Naive thymus-derived CD4-positive, alpha-beta T cell (primary cell): Measurements from ENCODE around the gene KCNIP4. TPM values are rescaled to one million over a fixed set of nuclear protein-coding genes. Genes with fewer than 3 reads are reported as not detected.

Source experiments
- ATAC-seq: fragments of 150-1000 bp; cut with Tn5 transposase; 2 replicates; pipeline ENCODE4 v1.10.0; 2021; ENCODE audit warnings: mild to moderate bottlenecking, moderate library complexity
- CTCF ChIA-PET: fragments of 350-600 bp; sonication (Branson Sonifier 250); formaldehyde crosslinking; loops from one replicate; lab custom pipeline; 2021; ENCODE audit warnings: antibody characterized with exemption; lab: Charles Lee
- POLR2A ChIA-PET: fragments of 350-600 bp; sonication (Branson Sonifier 250); formaldehyde crosslinking; loops from one replicate; lab custom pipeline; 2021; ENCODE audit warnings: antibody characterized with exemption, inconsistent platforms; lab: Charles Lee
- DNase-seq, 9 donors: peaks; one replicate each; pipeline versions ENCODE4 v3.0.0 to v3.0.0-alpha.2; 2020 to 2022; ENCODE audit warnings: mixed read lengths in 1 of 9
- H3K27ac ChIP-seq: one replicate; pipeline ENCODE4 v1.7.0; 2013; ENCODE audit warnings: mild to moderate bottlenecking, low read depth, low read length, moderate library complexity
- H3K27me3 ChIP-seq, 2 donors: one replicate each; pipeline ENCODE4 v1.7.0; 2013; ENCODE audit warnings: low read length in 2 of 2, mild to moderate bottlenecking in 2 of 2, moderate library complexity in 2 of 2; ENCODE audit not compliant: control insufficient read depth in 2 of 2, insufficient read depth in 2 of 2
- H3K36me3 ChIP-seq, 3 experiments: 1 replicate in 2 of 3; 2 replicates in 1 of 3; pipeline ENCODE4 v1.7.0; 2013; ENCODE audit warnings: low read length in 3 of 3, mild to moderate bottlenecking in 3 of 3, moderate library complexity in 1 of 3; ENCODE audit not compliant: insufficient read depth in 3 of 3, control insufficient read depth in 2 of 3
- H3K4me1 ChIP-seq, 2 donors: one replicate each; pipeline ENCODE4 v1.7.0; 2013; ENCODE audit warnings: low read length in 2 of 2, mild to moderate bottlenecking in 2 of 2, moderate library complexity in 1 of 2; ENCODE audit not compliant: control insufficient read depth in 2 of 2, insufficient read depth in 2 of 2
- H3K4me3 ChIP-seq: 2 replicates; pipeline ENCODE4 v1.7.0; 2013; ENCODE audit warnings: mild to moderate bottlenecking, low read length
- H3K9me3 ChIP-seq, 3 experiments: 1 replicate in 2 of 3; 2 replicates in 1 of 3; pipeline ENCODE4 v1.7.0; 2013; ENCODE audit warnings: low read length in 3 of 3; ENCODE audit not compliant: control insufficient read depth in 2 of 3
- H3K27ac Mint-ChIP-seq, 9 donors: one replicate each; pipeline ENCODE4 v1.8.0; 2020 to 2022; ENCODE audit warnings: mixed read lengths in 9 of 9, mild to moderate bottlenecking in 8 of 9, moderate library complexity in 5 of 9, inconsistent platforms in 2 of 9
- H3K27me3 Mint-ChIP-seq, 5 donors: one replicate each; pipeline ENCODE4 v1.8.0; 2021 to 2022; ENCODE audit warnings: mixed read lengths in 5 of 5, mild to moderate bottlenecking in 1 of 5
- H3K36me3 Mint-ChIP-seq, 5 donors: one replicate each; pipeline ENCODE4 v1.8.0; 2020 to 2022; ENCODE audit warnings: mixed read lengths in 5 of 5, mild to moderate bottlenecking in 3 of 5, inconsistent platforms in 1 of 5
- H3K4me1 Mint-ChIP-seq, 7 donors: one replicate each; pipeline ENCODE4 v1.8.0; 2020 to 2022; ENCODE audit warnings: mixed read lengths in 7 of 7, mild to moderate bottlenecking in 3 of 7, inconsistent platforms in 1 of 7
- H3K4me3 Mint-ChIP-seq, 10 donors: one replicate each; pipeline ENCODE4 v1.8.0; 2020 to 2022; ENCODE audit warnings: mild to moderate bottlenecking in 10 of 10, mixed read lengths in 10 of 10, moderate library complexity in 6 of 10, inconsistent platforms in 2 of 10
- H3K9me3 Mint-ChIP-seq, 11 donors: one replicate each; pipeline ENCODE4 v1.8.0; 2020 to 2022; ENCODE audit warnings: mixed read lengths in 11 of 11, mild to moderate bottlenecking in 4 of 11, inconsistent platforms in 1 of 11, moderate library complexity in 1 of 11
- intact Hi-C, 2 donors: fragments of 100-400 bp; cut with micrococcal nuclease; formaldehyde crosslinking; loops; one replicate each; pipeline ENCODE4 v1.15.1; 2023
- polyA plus RNA-seq, 2 donors: library from polyadenylated mRNA; unstranded; fragments of 300-500 nt; fragmentation: Illumina TruSeq; gene quantifications; one replicate each; pipeline ENCODE4 v1.2.3, GENCODE V29; 2021
- total RNA-seq, 6 experiments: library from RNA in 5 of 6; stranded (reverse) in 5 of 6; gene quantifications; 1 replicate in 5 of 6; 2 replicates in 1 of 6; pipeline ENCODE4 v1.2.3 and lab custom pipeline; 2021 to 2026

Gene KCNIP4
- total and polyA plus RNA-seq, 7 experiments from 2014 or later = 0.29 TPM; not detected in 6

DNA sequence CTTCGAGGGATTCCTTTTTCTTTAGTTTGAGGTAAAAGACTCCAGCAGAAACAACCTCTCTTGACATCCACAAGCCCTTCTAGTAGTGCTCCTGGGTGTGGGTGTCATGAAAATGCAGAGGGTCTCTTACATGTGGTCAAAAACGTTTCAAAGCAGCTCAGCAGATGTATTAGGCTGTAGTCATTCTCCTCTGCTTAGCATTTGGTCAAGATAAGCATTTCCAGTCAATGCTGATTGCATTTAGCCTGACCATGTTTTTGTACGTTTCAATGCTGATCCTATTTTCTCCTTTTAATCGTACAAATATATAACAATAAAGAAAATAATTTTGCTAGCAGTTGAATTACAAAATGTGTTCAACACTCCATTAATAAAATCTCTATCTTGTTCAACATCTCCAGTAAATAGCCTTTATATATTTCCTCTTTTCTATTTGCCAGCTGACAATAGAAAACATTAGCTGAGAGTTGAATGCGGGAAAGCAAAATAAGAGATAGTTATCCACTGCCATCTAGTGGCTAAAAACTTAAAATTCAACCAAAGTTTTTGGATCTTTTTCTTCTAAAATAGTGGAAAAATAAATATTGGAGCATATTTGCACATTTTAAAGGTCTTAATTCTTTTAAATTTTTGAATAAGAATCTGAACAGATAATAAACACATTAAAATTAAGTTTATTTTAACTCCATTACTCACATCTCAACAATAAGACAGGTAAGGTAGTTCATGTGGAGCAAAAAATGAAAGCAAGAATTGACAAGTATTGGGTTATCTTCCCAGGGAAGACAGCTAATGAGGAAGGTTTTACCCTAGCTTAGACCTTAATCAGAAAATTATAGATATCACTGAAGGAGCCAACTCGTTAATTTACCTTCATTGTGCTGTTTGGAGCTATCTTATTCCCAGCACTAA lies 1263.5 kb downstream of the KCNIP4 start:
- DNase-seq = peak in 4 of 9 donors; percentile 7 to 27 (median 24)
- no peaks in the 10 kb centered on the region for H3K9me3 ChIP-seq
- H3K27ac ChIP-seq = no peak overlapping the region
- H3K4me3 ChIP-seq = no peak overlapping the region
- POLR2A ChIA-PET = no interaction called here
- H3K27ac Mint-ChIP-seq = no peak overlapping the region
- intact Hi-C loops = loop anchor here (1.0 to 10.0 kb wide), 5 partner anchors 266 to 1996 kb away; no protein-coding TSS in a partner anchor
- peak; percentile 37 for ATAC-seq
- H3K9me3 Mint-ChIP-seq = peaks cover 0 to 2% (median 0%) of the 10 kb centered on the region in 11 donors
- no peaks in the 10 kb centered on the region for H3K36me3 ChIP-seq
- no peaks in the 10 kb centered on the region for H3K4me1 Mint-ChIP-seq
- CTCF ChIA-PET = interaction anchor here (0.6 to 1.8 kb wide), 6 partner anchors 10 to 268 kb away, joined by 3 to 7 read pairs (median 4); partner anchors contain the start of gene PACRGL
- no peaks in the 10 kb centered on the region for H3K4me1 ChIP-seq
- H3K36me3 Mint-ChIP-seq = no peaks in the 10 kb centered on the region
- no peak overlapping the region for H3K4me3 Mint-ChIP-seq
- H3K27me3 ChIP-seq = peaks cover 0 to 3% of the 10 kb centered on the region in 2 donors
- peaks cover 0 to 17% (median 14%) of the 10 kb centered on the region in 5 donors for H3K27me3 Mint-ChIP-seq

DNA sequence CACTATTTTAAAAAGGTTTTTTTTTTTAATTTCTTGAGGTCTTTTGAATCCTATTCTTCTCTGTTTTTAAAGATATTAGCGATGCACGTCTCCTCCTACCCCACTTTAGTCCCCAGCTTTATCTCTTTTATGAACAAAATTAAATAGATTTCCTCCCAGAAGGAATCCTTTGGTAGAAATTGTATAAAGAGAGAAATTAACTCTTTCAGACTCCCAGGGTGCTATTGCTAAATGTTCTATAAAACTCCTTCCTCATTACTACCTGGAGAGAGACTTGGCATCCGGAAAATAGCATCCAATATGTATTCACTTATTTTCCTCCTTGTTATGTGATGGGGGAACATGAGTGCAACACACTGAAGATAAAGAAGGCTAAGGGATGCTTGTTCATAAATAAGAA lies 1264.8 kb downstream of the KCNIP4 start:
- Histone ChIP-seq H3K36me3 (no peaks in the 10 kb centered on the region), H3K4me1 (no peaks in the 10 kb centered on the region), H3K27ac (no peak overlapping the region), H3K4me3 (no peak overlapping the region), H3K27me3 (peaks cover 0 to 3% of the 10 kb centered on the region in 2 donors), H3K9me3 (no peaks in the 10 kb centered on the region)
- intact Hi-C loops = loop anchor here in 1 of 2 donors (2.0 to 10.0 kb wide), 2 partner anchors 1081 to 1995 kb away; no protein-coding TSS in a partner anchor
- ATAC-seq (no peak), DNase-seq (no peak)
- Mint-ChIP-seq H3K9me3 (peaks cover 0 to 2% (median 0%) of the 10 kb centered on the region in 11 donors), H3K27me3 (peaks cover 0 to 20% (median 11%) of the 10 kb centered on the region in 5 donors), H3K36me3 (no peaks in the 10 kb centered on the region), H3K4me3 (no peak overlapping the region), H3K27ac (no peak overlapping the region), H3K4me1 (no peaks in the 10 kb centered on the region)
- CTCF ChIA-PET = interaction anchor here (1.6 kb wide), 1 partner anchor 9 kb away, joined by 7 read pairs; no protein-coding TSS in a partner anchor
- POLR2A ChIA-PET = no interaction called here

DNA sequence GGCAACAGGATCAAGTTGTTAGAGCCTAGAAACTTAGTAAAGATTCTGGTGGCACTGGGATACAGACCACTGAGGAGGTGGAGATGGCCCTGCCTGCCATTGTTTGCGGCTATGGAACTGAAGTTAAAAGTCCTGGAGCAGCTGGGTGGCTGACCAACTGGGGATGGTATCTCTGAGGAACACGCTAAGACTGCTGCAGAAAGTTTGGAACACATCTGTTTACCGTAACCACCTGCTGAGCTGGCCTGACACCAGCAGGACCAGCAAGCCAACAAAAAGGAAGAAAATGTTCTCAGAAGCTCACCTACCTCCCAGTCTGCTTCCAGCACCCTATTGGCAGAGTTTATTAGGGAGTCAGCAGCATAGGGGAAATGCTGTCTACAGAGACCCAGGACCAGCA lies 1265.7 kb downstream of the KCNIP4 start:
- ChIA-PET CTCF (no interaction called here), POLR2A (no interaction called here)
- ATAC-seq = no peak
- H3K9me3 ChIP-seq = no peaks in the 10 kb centered on the region
- H3K4me3 ChIP-seq = no peak overlapping the region
- intact Hi-C loops = loop anchor here in 1 of 2 donors (10.0 kb wide), 1 partner anchor 1082 kb away; no protein-coding TSS in a partner anchor
- H3K36me3 ChIP-seq = no peaks in the 10 kb centered on the region
- no peaks in the 10 kb centered on the region for H3K36me3 Mint-ChIP-seq
- H3K4me1 Mint-ChIP-seq = no peaks in the 10 kb centered on the region
- H3K27me3 ChIP-seq = peaks cover 0 to 3% of the 10 kb centered on the region in 2 donors
- H3K27me3 Mint-ChIP-seq = peaks cover 3 to 27% (median 19%) of the 10 kb centered on the region in 5 donors
- H3K27ac ChIP-seq = no peak overlapping the region
- peaks cover 0 to 3% (median 0%) of the 10 kb centered on the region in 11 donors for H3K9me3 Mint-ChIP-seq
- H3K4me1 ChIP-seq = no peaks in the 10 kb centered on the region
- DNase-seq = no peak
- no peak overlapping the region for H3K27ac Mint-ChIP-seq
- no peak overlapping the region for H3K4me3 Mint-ChIP-seq

DNA sequence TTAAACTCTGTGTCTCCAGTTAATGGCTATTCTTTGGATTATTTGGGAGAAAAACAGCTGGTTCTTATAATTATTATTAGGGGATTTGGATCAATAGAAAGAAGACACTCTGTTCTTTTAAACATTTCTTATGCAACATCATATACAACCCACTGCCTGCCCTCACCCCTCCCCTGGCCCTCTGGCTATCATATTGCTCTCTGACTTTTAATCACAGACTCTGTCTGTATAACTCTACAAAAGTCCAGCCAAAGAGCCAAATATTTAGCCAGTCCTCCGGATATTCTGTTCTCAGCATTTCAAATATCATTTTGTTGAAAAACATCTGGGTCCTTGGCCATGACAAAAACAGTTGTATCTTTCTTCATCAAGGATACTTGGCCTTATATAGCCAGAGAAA lies 1267.3 kb downstream of the KCNIP4 start:
- no peak overlapping the region for H3K4me3 ChIP-seq
- POLR2A ChIA-PET = no interaction called here
- no peaks in the 10 kb centered on the region for H3K4me1 Mint-ChIP-seq
- no peaks in the 10 kb centered on the region for H3K36me3 ChIP-seq
- peaks cover 0 to 3% of the 10 kb centered on the region in 2 donors for H3K27me3 ChIP-seq
- H3K9me3 Mint-ChIP-seq = peaks cover 0 to 3% (median 0%) of the 10 kb centered on the region in 11 donors
- CTCF ChIA-PET = no interaction called here
- no peaks in the 10 kb centered on the region for H3K36me3 Mint-ChIP-seq
- H3K27ac ChIP-seq = no peak overlapping the region
- H3K4me1 ChIP-seq = no peaks in the 10 kb centered on the region
- ATAC-seq (no peak), DNase-seq (no peak)
- no peaks in the 10 kb centered on the region for H3K9me3 ChIP-seq
- no peak overlapping the region for H3K4me3 Mint-ChIP-seq
- H3K27me3 Mint-ChIP-seq = peaks cover 3 to 34% (median 28%) of the 10 kb centered on the region in 5 donors
- no peak overlapping the region for H3K27ac Mint-ChIP-seq
- intact Hi-C loops = loop anchor here in 1 of 2 donors (10.0 kb wide), 1 partner anchor 1084 kb away; no protein-coding TSS in a partner anchor

DNA sequence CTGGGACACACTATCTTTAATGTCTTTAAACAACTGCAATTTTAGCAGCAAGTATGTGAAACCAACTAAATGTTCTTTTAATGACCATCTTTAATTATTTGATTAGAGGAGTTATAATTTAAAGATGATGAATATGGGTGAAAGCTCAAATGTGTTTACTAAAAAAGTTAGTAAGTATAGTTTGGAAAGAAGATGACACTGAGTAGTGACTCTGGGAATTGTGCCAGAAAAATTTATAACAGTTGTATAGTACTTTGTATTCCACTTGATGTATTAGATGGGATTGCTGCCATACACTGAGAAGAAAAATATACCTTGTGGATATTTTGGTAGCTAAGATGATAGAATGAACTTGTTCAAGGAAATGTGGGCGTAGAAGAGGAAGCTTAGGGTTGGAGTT lies 1267.8 kb downstream of the KCNIP4 start:
- intact Hi-C loops = loop anchor here in 1 of 2 donors (10.0 kb wide), 1 partner anchor 1084 kb away; no protein-coding TSS in a partner anchor
- Histone ChIP-seq H3K36me3 (no peaks in the 10 kb centered on the region), H3K27me3 (peaks cover 0 to 3% of the 10 kb centered on the region in 2 donors), H3K27ac (no peak overlapping the region), H3K9me3 (no peaks in the 10 kb centered on the region), H3K4me1 (no peaks in the 10 kb centered on the region), H3K4me3 (no peak overlapping the region)
- Mint-ChIP-seq H3K36me3 (no peaks in the 10 kb centered on the region), H3K27me3 (peaks cover 3 to 38% (median 33%) of the 10 kb centered on the region in 5 donors), H3K27ac (no peak overlapping the region), H3K4me3 (no peak overlapping the region), H3K4me1 (no peaks in the 10 kb centered on the region), H3K9me3 (peaks cover 0 to 3% (median 0%) of the 10 kb centered on the region in 11 donors)
- ChIA-PET POLR2A (no interaction called here), CTCF (no interaction called here)
- DNase-seq = no peak
- no peak for ATAC-seq

DNA sequence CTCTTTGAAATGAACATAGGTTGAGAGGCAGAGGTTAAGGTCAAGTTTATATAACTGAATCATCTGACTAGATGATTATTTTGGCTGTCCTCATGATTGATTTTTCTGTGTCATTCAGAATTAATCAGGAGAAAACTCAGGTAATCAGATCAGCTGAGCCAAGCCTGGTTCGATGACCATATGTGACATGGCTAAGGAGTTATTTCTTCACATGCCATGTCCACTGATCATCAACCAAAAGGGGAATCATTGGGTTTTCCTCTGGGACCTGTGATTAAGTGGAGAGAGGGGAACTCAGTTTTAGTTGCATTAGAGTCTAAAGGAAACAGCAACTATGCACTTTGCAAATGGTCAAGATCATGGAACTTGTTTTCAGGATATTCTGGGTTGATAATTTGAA lies 1268.6 kb downstream of the KCNIP4 start:
- no peak overlapping the region for H3K4me3 ChIP-seq
- Mint-ChIP-seq H3K4me3 (no peak overlapping the region), H3K4me1 (no peaks in the 10 kb centered on the region), H3K27me3 (peaks cover 3 to 40% (median 35%) of the 10 kb centered on the region in 5 donors), H3K36me3 (no peaks in the 10 kb centered on the region), H3K9me3 (peaks cover 0 to 3% (median 0%) of the 10 kb centered on the region in 11 donors), H3K27ac (no peak overlapping the region)
- POLR2A ChIA-PET = no interaction called here
- intact Hi-C loops = loop anchor here in 1 of 2 donors (10.0 kb wide), 1 partner anchor 1085 kb away; no protein-coding TSS in a partner anchor
- H3K4me1 ChIP-seq = no peaks in the 10 kb centered on the region
- ATAC-seq (no peak), DNase-seq (no peak)
- no peaks in the 10 kb centered on the region for H3K9me3 ChIP-seq
- H3K27ac ChIP-seq = no peak overlapping the region
- H3K36me3 ChIP-seq = no peaks in the 10 kb centered on the region
- CTCF ChIA-PET = no interaction called here
- peaks cover 0 to 3% of the 10 kb centered on the region in 2 donors for H3K27me3 ChIP-seq
